HCEC 1CT (cell line): Measurements from ENCODE around the gene MAD2L1BP.

Experiments used
- DNase-seq: peaks from one replicate; pipeline ENCODE4 v3.0.0-alpha.2; 2017

Gene MAD2L1BP

GRCh38 chr6:43667245-43668150 is 31.9 kb downstream of the MAD2L1BP start:
- DNase-seq, result peak; percentile 50

DNA sequence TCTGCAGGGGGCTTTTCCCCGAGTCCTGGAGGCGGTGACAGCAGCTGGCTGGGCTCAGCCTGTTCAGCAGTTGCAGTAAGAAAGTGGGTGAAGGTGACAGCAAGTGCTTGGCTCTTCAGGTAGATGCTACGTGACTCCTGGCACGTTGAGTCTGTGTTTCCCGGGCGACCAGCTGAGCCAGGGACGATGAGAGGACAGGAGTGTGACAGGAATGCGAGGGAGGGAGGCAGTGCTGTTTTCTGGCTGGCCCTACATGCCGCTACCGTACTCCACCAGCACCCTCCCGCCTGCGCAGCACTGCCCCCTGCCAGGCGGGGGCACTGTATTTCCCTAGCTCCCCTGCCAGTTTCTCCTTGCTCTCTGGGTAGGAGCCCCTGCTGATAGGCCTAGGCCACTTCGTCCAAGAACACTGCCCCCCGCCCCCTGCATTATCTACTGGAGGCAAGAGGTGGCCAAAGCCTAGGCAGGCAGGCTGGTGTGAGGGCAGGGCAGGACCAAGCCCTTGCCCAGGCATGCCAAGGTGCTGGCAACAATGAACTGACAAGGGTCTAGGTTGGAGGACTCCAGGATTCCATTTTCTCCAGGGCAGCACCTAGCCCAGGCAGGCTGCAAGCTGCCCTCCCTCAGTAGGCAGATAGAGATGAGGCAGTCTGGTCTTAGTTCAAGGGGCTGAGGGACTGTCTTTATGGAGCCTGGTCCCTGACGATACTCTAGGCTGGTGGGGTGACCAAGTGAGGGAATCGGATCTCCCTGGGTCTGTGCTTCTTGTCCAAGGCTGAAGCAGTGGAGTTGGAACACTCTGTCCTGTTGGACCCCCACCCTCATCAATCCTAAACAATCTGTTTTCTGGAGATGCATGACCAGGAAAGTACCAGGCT is 32.8 kb downstream of the MAD2L1BP start:
- DNase-seq, result peak; percentile 61

GRCh38 chr6:43669050-43669921 is 33.6 kb downstream of the MAD2L1BP start:
- peak; percentile 23 for DNase-seq

GRCh38 chr6:43669922-43670622 is 34.4 kb downstream of the MAD2L1BP start:
- DNase-seq, result no peak

GRCh38 chr6:43670623-43670986 is 35.0 kb downstream of the MAD2L1BP start:
- DNase-seq, result no peak

- DNase-seq, result no peak
Observed at GRCh38 chr6:43671011-43671800, 35.6 kb downstream of the MAD2L1BP start.

DNA sequence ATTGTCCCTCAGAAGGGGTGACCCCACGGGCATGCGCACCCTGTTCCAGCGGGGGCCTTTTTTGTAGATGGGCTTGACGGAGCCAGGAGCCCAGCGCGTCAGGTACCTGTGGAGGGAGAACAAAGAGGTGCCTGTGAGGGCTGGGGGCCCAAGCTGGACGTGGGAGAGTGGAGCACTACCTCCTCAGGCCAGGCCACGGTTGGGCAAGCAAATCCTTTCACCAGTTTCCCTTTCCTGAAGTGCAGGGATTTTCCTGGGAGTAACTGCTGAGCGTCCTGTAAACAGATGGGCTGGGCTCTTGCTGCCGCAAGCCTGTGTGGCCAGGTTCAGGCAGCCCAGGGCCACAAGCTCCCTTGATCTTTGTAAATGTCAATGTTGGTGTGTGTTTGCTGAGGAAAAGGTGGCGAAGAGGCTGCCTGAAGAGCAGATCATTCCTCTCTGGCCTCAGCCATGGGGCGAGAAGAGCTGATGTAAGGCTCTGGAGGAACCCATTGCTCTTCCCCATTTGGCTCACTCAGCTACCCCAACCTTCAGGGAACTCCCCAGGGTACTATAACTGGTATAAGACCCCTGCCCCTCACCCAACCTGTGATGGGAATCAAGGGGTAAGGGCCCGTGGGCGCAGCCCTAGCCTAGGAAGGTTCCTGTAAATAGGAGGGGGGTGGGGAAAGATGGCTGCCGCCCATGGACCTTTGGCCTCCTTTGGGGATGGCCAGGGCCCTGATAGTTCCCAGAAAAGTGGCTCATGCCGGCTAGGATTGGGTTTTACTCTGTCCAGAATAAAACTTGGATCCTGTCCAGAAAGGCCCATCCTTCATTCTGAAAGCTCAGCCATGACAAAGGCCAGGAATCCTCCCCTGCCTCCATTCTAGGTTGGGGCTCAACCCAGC is 36.4 kb downstream of the MAD2L1BP start:
- no peak for DNase-seq

DNA sequence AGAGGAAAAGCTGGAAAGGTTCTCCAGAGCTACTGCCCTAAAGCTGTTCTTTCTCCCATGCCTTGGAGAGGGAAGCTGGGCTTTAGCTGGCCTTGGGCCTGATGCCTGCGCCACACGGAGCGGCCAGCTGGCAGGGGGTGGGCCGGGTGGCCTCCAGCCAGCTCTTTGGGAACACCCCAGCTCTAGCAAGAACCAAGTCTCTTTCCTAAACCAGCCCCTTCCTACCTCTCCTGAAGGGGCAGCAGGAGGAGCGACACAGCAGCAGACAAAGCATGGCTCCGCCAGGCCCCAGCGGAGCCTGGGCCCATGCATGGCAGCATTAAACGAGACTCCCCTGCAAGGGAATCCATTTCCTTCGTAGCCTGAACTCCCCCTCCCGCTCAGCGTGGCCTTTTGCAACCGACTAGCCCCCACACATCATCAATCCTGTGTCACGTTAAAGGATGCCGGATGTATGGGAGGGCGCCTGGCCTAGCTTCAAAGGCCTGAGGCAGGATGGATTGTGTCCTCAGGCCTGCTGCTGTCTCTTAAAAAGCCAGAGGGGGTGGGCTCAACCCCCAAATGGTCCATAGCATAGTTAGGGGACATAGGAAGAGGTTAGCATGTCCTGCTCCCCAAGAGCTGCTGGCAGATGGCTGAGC is 37.9 kb downstream of the MAD2L1BP start:
- no peak for DNase-seq

DNA sequence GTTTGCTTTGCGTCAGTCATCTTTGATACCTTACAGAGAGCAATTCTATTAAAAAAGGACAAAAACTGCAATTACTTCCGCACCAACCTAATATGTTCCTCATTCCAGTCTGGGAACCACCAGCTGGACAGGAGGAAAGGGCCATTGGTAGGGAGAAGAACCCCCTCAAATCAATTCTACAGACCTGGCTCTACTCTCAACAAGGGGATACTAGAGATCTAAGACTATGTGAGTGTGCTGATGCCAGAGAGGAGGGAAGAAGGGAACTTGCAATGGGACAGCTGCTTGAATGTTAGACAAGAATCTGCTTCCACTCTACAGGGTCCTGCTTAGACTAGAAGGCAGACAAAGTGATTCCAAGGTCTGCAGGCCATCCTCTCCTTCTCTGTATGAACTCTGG is 38.7 kb downstream of the MAD2L1BP start:
- DNase-seq, result no peak

GRCh38 chr6:43674921-43675320 is 39.3 kb downstream of the MAD2L1BP start:
- DNase-seq, result no peak

DNA sequence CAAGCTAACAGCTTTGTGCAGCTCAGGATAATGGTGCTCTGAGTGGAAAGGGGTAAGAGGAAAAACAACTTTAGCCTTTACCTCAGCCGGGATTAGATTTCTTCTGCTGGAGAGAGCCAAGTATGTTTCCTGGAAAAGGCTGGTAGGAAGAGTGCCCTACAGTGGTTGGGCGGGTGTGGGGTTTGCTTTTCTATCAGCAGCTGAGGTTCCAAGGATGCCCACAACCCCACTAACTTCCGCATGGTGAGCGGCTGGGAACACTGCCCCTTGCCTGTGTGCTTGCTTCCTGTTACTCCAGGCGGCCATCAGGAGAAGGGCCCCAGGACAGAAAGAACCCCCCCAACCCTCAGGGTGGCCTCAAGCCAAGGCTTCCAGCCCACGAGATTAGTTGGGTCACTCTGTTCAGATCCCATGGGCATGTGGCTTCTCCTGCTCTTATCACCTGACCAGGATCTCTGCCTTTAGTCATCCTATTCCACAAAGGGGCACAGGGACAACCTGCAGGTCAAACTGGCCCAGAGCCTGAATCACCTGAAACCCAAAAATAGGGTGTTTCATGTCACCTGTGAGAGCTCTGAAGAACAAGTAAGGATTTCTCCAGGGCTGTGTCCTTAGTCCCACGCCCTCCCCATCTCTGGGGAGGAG is 41.4 kb downstream of the MAD2L1BP start:
- DNase-seq, result no peak

DNA sequence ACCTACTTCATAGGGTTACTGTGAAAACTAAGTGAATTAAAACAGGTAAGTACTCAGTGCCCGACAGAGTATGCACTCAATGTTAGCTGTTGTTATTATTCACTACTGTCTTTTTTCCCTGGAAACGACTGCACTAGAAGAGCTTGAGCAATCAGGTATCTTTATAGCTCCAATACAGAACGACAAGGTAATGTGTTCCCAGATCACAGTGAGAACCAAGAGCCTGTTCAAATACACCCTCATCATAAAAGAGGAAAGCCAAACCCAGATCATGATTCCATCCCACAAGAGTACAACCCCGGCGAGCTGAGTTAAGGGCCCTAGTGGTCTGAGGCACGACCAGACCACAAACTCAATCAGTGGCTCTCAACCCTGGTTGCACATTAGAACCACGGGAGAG is 42.1 kb downstream of the MAD2L1BP start:
- no peak for DNase-seq

GRCh38 chr6:43678341-43678740 is 42.7 kb downstream of the MAD2L1BP start:
- no peak for DNase-seq

- DNase-seq, result no peak
Observed at GRCh38 chr6:43679057-43679456, 43.4 kb downstream of the MAD2L1BP start.

GRCh38 chr6:43680308-43681200 is 44.9 kb downstream of the MAD2L1BP start:
- no peak for DNase-seq

DNA sequence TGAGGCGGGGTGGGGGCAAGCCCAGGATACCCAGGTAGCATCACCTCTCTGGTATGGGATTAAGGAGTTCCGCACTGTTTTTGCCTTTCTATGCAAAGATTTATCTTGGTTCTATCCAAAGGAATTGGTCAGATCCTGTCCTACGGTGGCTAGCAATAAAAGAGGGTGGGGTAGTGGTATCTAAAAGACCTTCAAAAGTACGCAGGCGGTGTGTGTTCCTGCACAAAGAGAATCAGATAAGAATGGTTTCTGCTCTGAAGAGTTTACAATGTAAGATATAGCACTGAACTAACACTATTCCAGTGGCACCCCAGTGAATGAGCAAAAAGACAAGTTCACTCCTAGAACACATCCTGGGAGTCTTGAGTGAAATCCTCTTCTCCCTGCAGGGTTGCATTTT is 45.7 kb downstream of the MAD2L1BP start:
- no peak for DNase-seq

DNA sequence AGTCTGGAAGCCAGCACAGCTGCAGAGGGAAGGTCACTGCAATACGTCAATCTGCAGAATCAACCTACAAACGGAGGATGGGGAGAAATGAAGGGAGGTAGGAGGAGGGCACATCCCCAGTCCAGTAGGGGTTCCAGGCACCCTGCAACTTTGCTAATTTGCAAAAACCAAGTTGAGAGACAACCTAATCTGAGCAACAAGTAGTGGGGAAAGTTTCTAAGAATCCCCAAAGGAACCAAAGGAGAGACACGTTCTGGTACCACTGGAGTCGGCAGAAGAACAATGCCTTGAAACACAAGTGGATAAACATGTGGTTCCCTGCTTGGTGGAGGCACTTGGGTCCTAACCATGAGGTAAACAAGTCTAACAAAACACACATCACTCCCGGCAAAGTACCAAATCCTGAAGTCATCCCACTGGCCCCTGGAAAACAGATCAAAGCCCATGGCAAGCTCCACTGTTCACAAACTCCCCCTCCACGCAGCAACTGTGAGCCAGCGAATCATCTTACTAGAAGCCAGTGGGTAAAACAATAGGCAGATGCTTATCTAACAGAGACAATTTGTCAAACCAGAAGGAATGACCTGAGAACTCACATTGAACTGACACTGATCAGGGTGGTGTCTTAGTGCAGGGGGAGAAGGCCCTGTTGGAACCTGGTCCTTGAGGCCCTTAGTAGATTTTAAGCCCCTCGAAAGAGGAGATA is 47.2 kb downstream of the MAD2L1BP start:
- DNase-seq, result no peak
